ENCODE measurements around the gene PCDHA11. TPM values are rescaled to one million over a fixed set of nuclear protein-coding genes. Genes with fewer than 3 reads are reported as not detected.

The PCDHA11 gene
- total RNA-seq, 2 donors from 2014 or later = 0.14 TPM

DNA sequence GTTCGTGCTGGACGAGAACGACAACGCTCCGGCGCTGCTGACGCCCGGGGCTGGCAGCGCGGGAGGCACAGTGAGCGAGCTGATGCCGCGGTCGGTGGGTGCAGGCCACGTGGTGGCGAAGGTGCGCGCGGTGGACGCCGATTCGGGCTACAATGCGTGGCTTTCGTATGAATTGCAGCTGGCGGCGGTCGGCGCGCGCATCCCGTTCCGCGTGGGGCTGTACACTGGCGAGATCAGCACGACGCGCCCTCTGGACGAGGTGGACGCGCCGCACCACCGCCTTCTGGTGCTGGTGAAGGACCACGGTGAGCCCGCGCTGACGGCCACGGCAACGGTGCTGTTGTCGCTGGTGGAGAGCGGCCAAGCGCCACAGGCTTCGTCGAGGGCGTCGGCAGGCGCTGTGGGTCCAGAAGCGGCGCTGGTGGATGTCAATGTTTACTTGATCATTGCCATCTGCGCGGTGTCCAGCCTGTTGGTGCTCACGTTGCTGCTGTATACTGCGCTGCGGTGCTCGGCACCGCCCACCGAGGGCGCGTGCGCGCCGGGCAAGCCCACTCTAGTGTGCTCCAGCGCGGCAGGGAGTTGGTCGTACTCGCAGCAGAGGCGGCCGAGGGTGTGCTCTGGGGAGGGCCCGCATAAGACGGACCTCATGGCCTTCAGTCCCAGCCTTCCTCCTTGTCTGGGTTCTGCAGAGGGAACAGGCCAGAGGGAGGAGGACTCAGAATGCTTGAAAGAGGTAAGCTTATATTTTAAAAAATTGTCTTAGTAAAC lies 15.4 kb downstream of the PCDHA11 start:
- DNase-seq (ENCODE audit: low spot score) = peak; percentile 78
- intact Hi-C loops (cut with DNase I) = no loop called here

GRCh38 chr5:140916325-140916724 lies 47.6 kb downstream of the PCDHA11 start:
- intact Hi-C loops (cut with DNase I) = no loop called here
- no peak for DNase-seq (ENCODE audit: low spot score)

Other genes with a start within 250 kb of the PCDHA11 start
- gene CD14, start 235.8 kb upstream of the PCDHA11 start, total RNA-seq = 10 to 100 TPM; 64.6 to 68.8 TPM
- 10 to 100 TPM in 1 of 2 donors, 1 to 10 TPM in 1; 6.6 to 11.2 TPM for gene TMCO6, start 229.5 kb upstream of the PCDHA11 start, total RNA-seq
- 10 to 100 TPM; 37.4 to 45.9 TPM for gene NDUFA2, start 221.3 kb upstream of the PCDHA11 start, total RNA-seq
- 10 to 100 TPM; 63.1 to 70.3 TPM for gene IK, start 221.1 kb upstream of the PCDHA11 start, total RNA-seq
- 10 to 100 TPM; 13.0 to 14.9 TPM for gene WDR55, start 204.1 kb upstream of the PCDHA11 start, total RNA-seq
- under 1 TPM; 0.52 to 0.56 TPM for gene DND1, start 195.4 kb upstream of the PCDHA11 start, total RNA-seq
- 10 to 100 TPM; 38.0 to 48.2 TPM for gene HARS1, start 177.6 kb upstream of the PCDHA11 start, total RNA-seq
- 10 to 100 TPM; 16.8 to 19.2 TPM for gene HARS2, start 177.5 kb upstream of the PCDHA11 start, total RNA-seq
- 10 to 100 TPM; 31.8 to 34.9 TPM for gene ZMAT2, start 168.5 kb upstream of the PCDHA11 start, total RNA-seq
- gene PCDHA1, start 82.8 kb upstream of the PCDHA11 start, total RNA-seq = not detected
- gene PCDHA2, start 74.1 kb upstream of the PCDHA11 start, total RNA-seq = under 1 TPM in 1 of 2 donors, not detected in 1; 0.14 TPM
- under 1 TPM; 0.19 to 0.23 TPM for gene PCDHA3, start 67.9 kb upstream of the PCDHA11 start, total RNA-seq
- under 1 TPM; 0.32 to 0.48 TPM for gene PCDHA4, start 61.9 kb upstream of the PCDHA11 start, total RNA-seq
- gene PCDHA5, start 47.3 kb upstream of the PCDHA11 start, total RNA-seq = under 1 TPM; 0.14 TPM
- gene PCDHA6, start 41.0 kb upstream of the PCDHA11 start, total RNA-seq = under 1 TPM; 0.14 to 0.23 TPM
- gene PCDHA7, start 34.7 kb upstream of the PCDHA11 start, total RNA-seq = under 1 TPM in 1 of 2 donors, not detected in 1; 0.19 TPM
- not detected for gene PCDHA8, start 27.8 kb upstream of the PCDHA11 start, total RNA-seq
- under 1 TPM; 0.14 TPM for gene PCDHA9, start 20.6 kb upstream of the PCDHA11 start, total RNA-seq
- under 1 TPM; 0.52 to 0.60 TPM for gene PCDHA10, start 13.1 kb upstream of the PCDHA11 start, total RNA-seq
- gene PCDHA12, start 6.4 kb downstream of the PCDHA11 start, total RNA-seq = under 1 TPM in 1 of 2 donors, not detected in 1; 0.24 TPM
- under 1 TPM in 1 of 2 donors, not detected in 1; 0.05 TPM for gene PCDHA13, start 13.2 kb downstream of the PCDHA11 start, total RNA-seq
- under 1 TPM; 0.14 to 0.24 TPM for gene PCDHAC1, start 57.3 kb downstream of the PCDHA11 start, total RNA-seq
- under 1 TPM; 0.32 to 0.33 TPM for gene PCDHAC2, start 97.5 kb downstream of the PCDHA11 start, total RNA-seq
- not detected for gene PCDHB1, start 182.4 kb downstream of the PCDHA11 start, total RNA-seq
- 1 to 10 TPM; 2.3 to 3.2 TPM for gene PCDHB2, start 225.7 kb downstream of the PCDHA11 start, total RNA-seq
- 1 to 10 TPM; 1.2 to 1.3 TPM for gene PCDHB3, start 231.5 kb downstream of the PCDHA11 start, total RNA-seq

All from posterior vena cava (tissue), 2 donors.